HG03139 (cell line): ENCODE data around the gene MIOS.

Source experiments
- ATAC-seq: cut with Tn5 transposase; IDR thresholded peaks from one replicate; pipeline ENCODE4 v1.9.1; 2021; ENCODE audit not compliant: unreplicated experiment

MIOS gene

DNA sequence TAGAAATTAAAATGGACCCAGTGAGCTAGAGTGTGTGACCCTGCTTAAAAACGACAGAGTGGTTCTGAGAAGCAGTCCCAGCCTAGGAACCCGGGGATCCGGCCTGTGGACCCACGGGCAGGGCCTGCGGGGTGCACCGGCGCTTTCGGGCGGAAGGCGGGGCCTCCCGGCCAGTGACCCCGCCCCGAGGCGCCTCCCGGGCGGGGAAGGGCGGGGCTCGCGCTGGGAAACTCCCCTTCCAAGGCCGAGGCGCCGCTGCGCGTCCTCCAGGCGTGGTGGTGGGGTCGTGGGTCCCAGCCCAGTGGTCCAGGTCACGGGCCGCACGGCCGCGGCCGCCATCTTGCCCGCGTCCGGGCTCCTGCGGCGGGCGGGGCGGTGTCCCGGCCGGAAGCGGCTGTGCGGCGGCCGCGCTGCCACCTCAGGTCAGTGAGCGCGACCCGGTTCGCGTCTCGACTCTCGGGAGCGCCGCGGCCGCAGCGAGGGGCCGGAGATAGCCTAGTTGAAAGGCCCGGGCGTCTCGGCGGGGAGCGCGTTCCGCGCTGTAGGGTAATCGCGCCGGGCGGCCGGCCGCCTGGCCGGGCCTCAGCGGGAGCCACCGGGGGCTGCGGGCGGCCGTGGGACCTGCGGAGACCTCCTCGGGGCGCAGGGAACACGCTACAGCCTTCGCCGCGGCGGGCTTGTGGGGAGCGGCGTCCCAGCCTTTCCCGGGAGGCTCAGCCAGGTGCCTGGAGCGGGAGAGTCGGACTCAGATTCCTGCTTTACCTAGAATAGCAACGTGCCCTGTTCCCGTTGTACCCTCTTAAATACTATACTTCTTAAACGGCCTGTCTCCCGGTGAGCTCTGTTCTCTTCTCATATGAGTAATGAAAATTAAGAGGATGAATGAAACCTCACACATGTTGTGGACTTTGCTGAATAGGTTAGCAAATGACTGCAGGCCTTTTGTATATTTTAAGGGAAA, at the start of gene MIOS:
Gene MIOS, plus strand, starts transcription at position 234 of the 961 bp plus-strand sequence. CDS start 5,592 bp downstream, outside the sequence.
- peak; percentile 73 for ATAC-seq

DNA sequence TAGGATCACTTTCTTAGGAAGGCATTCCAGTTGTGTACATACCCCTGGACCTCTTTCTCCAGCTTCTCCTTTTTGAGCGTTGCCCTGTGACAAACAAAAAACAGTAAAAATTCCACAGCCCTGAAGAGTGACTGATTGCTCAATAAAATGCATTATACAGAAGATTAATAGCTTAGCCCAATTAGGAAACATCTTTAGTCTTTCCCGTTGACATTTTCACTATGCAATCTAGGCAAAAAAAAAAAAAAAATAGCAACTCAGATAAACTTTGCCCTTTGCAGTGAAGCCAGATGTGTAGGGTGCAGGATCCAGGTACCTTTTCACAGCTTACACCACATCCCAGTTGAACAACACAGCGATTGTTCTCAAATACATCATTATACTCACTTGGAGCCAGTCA, 48.9 kb upstream of the MIOS start:
- ATAC-seq: no peak

DNA sequence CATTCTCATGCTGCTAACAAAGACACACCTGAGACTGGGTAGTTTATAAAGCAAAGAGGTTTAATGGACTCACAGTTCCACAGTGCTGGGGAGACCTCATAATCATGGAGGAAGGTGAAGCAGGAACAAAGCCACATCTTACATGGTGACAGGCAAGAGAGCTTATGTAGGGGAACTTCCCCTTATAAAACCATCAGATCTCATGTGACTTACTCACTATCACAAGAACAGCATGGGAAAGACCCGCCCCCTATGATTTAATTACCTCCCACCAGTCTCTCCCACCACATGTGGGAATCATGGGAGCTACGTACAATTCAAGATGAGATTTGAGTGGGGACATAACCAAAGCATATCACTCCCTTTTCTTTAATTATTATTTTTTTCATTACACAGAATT, 47.6 kb upstream of the MIOS start:
- ATAC-seq: no peak

DNA sequence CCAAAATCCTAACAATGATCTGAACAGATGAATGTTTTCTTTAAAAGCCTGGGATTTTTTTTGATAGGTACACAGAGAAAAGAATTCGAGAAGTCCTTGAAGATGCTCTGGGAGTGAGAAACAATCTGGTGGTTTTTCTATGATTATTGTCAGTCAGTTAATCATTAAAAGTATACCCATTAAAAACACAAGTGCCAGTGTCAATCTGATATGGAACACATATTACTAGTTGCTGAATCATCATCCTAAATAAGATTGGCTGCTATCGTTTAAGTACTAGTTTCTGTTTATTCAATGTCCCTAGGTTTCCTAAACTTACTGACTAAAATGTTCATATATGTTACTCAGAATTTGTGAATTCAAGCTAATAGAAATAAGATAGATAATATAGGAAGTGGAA, 47.2 kb upstream of the MIOS start:
- ATAC-seq: no peak

DNA sequence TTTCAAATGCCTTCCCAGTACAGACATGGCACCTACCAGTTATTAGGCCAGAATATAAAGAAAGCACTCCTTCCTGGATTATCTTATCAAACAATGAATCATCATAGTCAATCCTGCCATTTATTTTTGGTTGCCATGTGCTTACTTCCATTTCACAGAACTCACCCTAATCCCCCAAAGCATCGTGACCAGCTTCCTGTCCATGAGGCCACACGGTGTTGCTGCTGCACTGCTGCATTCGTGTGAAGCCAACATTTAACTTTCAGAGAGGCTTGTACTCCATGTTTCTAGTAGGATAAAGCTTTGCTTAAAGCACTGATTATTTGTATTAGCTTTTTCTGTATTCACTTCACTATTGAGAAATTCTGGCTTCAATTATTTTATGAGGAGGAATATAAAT, 45.4 kb upstream of the MIOS start:
- ATAC-seq: no peak

DNA sequence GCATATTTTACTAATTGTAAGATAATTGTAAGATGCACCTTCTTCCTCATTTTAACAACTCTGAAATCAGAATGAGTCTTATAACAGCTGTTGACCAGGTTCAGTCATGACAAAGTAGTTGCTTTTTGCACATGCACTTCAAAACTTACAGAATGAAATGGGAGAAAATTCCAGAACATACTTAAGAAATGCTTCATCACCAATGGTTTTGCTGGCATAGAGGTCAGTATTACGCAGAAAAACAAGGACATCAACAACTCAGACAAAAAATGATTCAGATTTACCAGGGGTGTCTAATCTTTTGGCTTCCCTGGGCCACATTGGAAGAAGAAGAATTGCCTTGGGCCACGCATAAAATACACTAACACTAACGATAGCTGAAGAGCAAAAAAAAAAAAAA, 44.3 kb upstream of the MIOS start:
- no peak for ATAC-seq

DNA sequence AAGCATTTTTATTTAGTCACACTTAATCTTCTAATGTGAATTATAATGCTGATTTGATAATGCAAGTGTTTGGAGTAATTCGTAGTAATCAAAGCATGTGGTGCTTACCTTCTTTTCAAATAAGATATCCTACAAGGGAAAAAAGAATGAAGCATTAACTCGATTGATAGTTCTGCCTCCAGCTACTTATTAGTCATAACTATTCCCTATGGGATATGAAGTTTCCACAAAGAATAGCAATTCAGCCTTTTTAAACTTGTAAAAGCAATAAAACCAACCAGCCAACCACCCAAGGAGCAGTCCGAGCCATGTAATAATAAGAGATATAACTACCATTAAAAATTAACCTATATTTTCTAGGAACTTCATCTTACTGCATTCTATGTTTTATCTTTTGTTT, 42.6 kb upstream of the MIOS start:
- ATAC-seq: no peak

DNA sequence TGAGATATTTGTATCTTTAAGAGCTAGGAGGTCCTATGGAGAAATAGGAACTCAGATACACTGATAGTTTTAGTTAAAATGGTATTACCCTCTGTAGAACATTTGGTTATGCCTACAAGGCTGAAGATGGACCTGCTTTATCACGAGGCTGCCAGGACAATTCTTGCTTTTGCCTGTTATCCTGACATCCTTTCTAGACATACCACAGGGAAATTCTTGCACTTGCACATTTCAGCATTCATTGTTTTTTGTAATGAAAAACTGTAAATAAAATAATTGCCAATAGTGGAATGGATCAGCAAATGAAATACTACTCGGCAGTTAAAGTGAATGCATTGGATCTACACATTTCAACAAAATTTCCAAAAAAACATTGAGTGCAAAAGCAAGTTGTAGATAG, 40.7 kb upstream of the MIOS start:
- ATAC-seq: no peak

DNA sequence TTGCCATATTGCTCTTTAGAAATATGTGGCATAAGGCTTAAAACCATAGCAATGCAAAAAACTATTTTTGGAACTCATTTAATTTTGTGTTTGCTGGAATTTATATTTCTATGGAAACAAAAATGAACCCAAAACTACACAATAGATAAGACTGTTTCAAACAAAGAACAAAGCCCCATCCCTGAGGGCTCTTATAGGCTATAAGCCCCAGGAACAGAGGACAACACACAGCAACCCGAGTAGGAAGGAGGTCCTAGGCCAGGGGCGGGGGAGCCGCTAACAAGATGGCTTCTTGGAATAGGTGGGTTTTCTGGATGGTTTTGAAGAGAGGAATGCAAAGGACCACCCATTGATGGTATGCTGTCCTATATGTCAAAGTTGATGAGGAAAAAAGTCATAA, 39.6 kb upstream of the MIOS start:
- no peak for ATAC-seq

DNA sequence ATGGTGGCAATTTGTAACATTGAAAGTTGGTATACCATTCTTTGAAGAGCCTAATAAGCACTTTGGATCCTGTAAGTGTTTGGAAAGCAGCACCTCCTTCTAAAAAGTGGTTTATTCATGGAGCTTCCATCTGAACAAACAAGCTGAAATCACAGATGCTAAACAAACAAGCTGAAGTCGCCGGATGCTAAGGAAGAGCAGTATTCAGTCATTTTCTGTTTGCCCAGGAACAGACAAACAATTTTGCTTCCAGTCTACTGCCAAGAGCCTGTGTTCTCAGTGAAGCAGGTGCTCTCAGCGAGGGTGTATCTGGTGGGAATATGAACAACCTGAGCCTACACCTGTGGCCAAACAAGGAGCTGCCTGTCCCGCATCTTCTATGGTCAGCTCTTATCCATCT, 37.4 kb upstream of the MIOS start:
- no peak for ATAC-seq

DNA sequence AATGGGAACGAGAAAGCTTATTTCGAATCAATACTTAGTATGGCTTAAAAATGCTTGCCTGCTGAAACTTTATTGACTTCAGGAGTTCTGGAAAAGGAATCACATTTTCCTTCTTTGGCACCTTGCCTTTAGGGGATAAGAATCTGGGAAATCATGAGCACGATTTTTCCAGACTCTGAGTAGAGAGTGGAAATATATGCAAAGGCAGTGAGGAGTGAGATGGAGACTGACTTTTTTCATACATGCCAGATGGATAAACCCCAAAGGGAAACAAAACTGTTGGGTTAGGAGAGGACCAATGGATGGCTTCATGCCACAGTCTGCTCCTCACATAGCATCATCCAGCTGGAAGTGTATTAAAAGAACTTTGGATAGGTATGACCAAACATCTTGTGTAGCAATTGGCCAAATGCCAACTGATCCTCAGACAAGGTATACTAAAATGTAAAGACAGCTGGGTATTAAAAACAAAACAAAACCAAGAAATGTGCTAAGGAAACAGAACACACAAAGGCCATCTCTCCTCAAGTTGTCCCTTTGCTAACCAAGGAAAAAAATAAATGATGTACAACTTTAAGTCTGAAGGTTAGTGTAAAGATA, 32.8 kb upstream of the MIOS start:
- no peak for ATAC-seq

DNA sequence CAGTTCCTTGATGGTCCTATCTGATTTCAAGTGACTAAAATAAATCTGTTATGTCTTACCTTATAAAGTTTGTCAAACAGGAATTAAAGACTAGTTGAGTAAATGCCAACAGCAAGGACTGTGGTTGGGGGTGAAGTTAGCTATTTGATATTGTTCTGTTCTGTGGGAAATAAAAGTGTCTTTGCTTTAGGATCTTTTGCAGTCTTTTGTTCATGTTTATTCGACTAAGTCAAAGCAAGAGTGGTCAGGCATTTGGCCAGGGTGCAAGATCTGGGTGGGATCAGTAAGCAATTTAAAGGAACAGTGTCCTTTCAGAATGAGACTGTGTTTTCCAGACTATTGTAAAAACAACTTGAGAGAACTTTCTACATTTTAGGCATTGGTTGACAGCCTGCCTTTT, 31.0 kb upstream of the MIOS start, which contains the start of gene COL28A1:
Gene COL28A1, minus strand, starts transcription at position 183 of the 400 bp plus-strand sequence. CDS start 2,998 bp downstream, outside the sequence.
- no peak for ATAC-seq

DNA sequence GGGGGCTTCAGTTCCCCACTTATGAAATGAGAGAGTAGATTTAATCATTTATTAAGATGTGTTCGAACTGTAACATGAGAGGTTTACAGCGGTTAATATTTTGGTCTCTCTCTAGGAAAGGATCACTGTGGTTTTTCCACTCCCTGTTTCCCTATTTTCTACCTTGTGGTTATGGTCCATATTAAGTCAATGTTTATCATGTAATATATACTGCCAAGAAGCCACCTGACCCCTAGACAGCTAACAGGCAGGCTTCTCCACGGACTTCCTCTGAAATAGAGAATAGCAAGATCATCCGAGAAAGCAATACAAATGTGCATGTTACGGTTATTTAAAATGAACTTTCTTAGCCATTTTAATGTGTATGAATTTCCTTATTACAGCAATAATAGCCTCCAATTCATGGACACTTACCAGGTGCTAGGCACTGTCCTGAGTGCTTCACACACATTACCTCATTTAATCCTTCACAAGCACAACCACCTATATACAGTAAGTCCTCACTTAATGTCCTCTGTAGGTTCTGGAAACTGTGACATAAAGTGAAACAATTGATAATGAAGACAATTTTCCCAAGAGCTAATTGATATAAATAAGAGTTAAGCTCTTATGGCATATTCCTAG, 30.2 kb upstream of the MIOS start:
- no peak for ATAC-seq

DNA sequence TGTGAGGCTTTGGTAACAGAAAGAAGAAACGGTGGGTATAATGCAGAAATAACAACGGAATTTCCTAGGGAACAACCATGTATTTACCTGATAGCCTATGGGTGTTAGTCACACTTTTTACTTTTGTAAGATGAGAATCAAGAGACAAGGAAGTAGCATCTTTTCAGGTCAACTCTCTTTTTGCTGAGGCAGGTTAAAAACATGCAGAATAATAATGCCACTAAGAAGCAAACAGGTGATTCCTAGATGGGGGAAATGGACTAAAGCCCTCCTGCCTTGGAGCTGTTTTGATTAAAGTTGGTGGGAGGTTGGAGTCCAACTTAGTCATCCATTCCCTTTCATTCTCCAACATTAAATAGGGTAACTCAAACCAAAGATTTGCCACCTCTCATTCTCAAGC, 29.0 kb upstream of the MIOS start:
- ATAC-seq: no peak

DNA sequence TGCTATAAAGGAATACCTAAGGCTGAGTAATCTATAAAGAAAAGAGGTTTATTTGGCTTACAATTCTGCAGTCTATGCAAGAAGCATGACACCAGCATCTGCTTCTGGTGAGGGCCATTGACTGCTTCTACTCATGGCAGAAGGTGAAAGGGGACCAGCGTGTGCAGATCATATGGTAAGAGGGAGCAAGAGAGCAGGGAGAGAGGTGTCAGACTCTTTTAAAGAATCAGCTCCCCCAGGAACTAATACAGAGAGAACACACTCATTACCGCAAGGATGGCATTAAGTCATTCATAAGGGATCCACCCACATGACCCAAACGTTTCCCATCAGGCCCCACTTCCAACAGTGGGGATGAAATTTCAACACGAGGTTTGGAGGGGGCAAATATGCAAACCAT, 27.5 kb upstream of the MIOS start:
- no peak for ATAC-seq

DNA sequence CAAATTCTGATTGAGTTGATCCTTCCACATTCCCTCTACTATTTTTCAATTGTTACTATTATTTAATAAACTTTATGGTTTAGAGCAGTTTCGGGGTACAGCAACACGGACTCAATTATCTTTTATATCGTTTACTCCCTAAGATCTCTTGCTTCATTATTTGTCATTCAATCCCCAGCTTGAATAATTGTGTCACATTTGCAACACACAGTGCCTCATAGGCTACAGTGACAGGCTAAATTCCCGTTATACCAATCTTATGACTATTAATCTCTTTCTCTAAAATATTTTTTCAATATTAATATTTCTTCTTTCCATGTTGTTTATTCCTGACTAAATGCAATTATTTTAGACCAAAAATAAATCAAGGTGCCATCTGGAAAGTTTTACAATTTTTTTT, 27.0 kb upstream of the MIOS start:
- no peak for ATAC-seq

DNA sequence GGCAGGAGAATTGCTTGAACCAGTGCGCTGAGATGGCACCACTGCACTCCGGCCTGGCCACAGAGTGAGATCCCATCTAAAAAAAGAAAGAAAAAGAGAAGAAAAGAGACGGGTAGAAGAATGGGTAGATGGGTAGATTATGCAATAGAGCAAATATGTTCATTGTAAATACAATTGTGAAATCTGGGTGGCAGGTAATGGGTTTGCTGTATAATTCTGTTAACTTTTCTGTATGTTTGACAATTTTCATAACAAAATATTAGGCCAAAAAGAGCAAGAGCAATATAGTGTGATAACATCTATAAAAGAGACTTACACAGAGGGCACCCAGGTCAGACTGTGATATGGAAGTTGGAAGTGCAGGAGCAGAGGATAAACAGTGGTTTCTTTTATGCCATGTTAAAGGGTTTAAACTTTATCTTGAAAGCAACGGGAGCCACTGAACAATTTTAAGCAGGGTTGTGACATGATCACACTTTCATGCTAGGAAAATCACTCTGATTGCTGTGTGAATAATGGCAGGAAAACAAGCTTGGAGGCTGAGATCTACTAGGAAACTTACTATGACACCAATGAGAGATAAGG, 24.3 kb upstream of the MIOS start:
- ATAC-seq: no peak

DNA sequence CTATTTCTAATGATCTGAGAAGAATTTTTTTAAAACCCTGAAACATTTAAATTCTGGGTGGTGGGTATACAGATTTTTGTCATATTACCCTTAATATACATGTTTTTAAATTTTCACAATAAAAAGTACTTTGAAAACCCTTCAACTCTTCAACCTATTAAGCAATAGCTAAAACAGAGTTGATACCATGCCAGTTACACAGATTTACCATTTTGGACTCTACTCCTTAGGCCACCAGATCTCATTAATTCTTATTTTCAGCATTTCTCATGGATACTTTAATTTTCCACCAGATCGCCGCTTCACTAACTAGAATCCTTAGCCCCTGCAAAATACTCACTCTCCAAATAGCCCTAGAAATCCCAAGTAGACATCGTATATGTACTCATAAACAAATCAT, 18.3 kb upstream of the MIOS start:
- no peak for ATAC-seq

DNA sequence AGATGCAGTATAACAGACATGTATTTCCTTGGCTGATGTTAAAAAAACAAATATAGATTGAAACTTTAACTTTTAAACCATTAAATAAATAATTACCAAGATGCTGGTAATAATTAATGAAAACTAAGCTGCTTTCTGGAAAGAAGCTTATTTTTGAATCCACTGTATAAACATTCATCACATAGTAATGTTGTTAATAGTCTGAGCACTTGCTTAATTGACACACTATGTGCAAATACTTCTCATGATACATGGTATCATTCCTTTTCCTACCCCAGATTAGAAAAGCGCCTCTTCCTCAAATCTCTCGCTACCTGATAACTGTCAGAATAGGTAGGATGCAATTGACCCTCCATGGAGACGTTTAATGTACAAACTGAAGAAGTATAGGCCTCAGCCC, 16.0 kb upstream of the MIOS start:
- no peak for ATAC-seq

DNA sequence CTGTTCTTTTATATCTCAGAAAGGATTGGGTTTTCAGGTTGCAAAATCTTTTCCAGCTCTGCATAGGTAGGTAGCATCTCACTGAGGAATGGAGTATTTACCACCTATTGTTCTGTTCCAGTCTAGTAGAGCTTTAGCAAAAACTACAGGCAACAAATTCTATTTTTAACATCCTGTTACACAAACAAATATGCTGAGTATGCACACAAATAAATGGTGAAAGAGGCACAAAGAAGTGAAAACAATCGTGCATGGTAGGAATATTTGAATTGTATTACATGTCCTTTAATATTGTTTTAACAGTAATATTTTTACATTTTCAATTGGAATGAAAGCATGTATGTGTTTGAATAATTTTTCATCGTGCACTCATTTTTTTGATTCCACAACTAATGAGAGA, 14.5 kb upstream of the MIOS start:
- ATAC-seq: no peak

DNA sequence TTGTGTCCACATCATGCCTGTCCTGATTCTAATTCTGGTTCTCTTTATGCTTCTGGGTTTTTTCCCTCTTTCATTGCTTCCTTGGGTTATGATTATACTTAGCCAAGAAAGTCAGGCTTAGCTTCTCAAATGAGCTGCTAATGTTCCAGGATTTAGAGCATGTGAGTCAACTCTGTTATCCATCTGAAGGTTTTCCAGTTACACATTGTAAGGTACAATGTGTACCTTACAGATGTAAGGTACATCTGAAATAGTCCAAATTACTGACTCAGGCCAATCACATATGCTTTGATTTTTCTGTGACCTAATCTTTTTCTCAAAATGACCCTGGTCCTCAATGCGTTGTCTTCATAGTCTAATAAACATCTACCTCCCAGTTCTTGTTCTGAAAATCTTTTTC, 13.3 kb upstream of the MIOS start:
- no peak for ATAC-seq

DNA sequence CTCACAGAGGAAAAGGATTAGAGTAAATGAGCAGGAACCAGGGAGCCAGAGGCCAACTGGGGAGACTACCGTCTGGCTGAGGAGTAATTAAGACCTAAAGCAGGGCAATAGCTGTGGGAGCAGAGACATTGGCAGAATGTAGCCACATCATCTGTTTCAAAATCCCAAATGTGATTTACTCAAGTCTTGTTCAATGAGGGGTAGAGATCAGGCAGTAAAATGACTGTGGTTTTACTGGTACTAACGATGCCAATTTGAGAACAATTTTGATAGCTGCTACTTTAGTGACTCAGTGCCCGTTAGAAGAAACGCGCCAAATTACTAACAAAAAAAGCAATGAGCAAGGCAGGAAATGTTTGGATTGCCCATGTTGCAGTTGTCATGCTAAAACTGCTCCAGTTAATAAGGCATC, 12.7 kb upstream of the MIOS start:
- ATAC-seq: no peak
